AG08395 (cell line): ENCODE results near the gene HNRNPL.
"Not testable (repeated sequence)": the region's sequence is repeated elsewhere in the genome, so short reads cannot be mapped to it uniquely, and the experiment has no call there.

ENCODE experiments used
- DNase-seq: peaks from one replicate; pipeline ENCODE4 v3.0.0; 2012; ENCODE audit warnings: mixed read lengths, low spot score

Gene HNRNPL

DNA sequence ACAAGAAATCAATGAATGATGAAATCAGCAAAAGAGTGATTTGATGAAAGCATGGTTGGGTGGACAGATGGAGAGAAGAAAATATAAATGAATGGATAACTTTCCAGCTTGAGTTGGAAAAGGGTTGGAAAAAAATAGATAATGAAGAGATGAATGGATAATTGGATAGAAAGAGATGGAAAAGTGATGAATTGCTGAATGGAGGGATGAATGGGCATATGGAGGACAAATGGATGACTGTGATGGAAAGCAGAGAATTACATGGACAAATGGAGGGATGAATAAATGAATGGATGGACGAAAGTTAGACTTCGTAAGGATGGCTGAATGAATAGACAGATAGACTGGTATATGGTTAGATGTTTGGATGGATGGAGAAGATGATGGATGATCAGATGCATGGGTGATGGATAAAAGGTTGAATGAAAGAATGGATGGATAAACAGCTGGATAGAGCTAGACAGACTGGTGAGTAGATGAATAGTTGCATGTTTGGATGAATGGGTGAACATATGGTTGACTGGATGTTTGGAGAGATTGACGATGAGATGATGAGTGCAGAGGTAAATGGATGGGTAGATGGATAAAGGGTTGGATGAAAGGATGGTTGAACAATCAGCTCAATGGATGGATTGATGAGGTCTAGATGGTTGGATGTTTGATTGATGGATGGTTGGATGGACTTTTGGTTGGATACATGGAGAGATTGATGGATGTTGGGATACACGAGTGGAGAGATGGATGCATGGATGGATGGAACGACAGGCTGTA is 49.0 kb downstream of the HNRNPL start:
- no peak for DNase-seq

DNA sequence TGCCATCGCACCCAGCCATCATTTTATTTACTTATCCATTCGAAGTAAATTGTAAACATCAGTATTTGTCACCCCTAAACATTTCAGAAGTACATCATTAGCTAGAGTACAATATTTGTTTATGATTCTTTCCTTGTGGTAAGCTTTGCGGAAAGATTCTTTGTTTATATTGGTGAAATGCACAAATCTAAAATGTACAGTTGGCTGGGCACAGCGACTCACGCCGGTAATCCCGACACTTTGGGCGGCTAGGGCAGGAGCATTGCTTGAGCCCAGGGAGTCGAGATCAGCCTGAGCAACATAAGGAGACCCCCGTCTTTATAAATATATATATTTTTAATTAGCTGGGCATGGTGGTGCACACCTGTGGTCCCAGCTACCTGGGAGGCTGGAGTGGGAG is 50.7 kb downstream of the HNRNPL start:
- DNase-seq: no peak

DNA sequence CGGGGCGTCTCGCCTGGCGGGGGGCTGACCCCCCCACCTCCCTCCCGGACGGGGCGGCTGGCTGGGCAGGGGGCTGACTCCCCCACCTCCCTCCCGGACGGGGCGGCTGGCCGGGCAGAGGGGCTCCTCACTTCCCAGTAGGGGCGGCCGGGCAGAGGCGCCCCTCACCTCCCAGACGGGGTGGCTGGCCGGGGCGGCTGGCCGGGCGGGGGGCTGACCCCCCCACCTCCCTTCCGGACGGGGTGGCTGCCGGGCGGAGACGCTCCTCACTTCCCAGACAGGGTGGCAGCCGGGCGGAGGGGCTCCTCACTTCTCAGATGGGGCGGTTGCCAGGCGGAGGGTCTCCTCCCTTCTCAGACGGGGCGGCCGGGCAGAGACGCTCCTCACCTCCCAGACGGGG is 52.0 kb downstream of the HNRNPL start:
- DNase-seq: not testable (repeated sequence)

DNA sequence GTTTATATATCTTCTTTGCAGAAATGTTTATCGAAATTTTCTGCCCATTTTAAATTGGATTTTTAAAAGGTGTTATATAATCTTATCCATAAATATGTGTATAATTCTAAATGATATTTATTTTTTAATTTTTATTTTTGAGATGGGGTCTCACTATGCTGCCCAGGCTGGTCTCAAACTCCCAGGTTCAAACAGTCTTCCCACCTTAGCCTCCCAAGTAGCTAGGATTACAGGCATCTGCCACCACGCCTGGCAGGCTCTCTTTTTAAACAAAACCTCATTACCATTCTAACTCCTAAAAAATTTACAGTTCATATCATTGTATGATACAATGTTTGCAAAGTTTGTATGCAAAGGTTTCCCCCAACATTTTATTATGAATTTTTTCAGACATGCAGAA is 53.6 kb downstream of the HNRNPL start:
- DNase-seq: no peak

DNA sequence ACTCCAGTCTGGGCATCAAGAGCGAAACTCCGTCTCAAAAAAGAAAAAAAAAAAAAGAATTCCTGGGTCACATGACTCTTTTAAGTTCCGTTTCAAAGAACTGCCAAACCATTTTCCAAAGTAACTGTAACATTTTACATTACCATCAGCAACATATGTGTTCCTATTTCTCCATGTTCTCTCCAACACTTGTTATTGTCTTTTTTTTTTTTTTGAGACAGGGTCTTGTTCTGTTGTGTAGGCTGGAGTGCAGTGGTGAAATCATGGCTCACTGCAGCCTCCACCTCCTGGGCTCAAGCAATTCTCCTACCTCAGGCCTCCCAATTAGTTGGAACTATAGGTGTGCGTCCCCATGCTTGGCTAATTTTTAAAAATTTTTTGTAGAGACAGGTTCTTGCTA is 54.2 kb downstream of the HNRNPL start:
- no peak for DNase-seq

DNA sequence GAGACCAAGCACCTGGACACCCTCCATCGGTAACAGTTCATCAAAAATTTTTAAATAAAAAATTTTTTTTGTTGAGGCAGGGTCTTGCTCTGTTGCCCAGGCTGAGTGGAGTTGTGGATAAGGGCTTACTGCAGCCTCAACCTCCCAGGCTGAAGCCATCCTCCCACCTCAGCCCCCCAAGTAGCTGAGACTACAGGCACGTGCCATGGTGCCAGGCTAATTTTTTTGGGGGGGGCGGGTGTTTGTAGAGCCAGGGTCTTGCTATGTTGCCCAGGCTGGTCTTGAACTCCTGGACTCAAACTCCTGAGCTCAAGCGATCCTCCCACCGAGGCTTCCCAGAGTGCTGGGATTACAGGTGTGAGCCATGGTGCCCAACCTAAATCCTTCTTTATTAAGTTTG is 56.1 kb downstream of the HNRNPL start:
- no peak for DNase-seq

DNA sequence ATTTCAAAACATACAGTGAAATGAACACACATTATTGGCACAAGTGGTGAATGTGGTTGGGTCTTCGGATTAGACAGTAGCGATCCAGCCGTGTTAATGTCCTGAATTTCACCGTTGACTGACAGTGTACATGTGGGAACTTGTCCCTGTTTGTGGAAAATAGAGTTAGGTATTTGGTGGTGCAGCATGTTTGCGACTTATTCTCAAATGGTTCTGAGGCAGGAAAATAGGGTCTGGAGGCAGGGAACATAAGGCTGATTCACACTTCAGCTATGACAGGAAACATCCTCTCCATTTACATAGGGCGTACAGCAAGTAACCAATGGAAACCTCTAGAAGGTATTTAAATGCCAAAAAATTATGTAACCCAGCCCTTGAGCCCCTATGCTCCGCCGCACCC is 56.6 kb downstream of the HNRNPL start:
- DNase-seq: no peak

DNA sequence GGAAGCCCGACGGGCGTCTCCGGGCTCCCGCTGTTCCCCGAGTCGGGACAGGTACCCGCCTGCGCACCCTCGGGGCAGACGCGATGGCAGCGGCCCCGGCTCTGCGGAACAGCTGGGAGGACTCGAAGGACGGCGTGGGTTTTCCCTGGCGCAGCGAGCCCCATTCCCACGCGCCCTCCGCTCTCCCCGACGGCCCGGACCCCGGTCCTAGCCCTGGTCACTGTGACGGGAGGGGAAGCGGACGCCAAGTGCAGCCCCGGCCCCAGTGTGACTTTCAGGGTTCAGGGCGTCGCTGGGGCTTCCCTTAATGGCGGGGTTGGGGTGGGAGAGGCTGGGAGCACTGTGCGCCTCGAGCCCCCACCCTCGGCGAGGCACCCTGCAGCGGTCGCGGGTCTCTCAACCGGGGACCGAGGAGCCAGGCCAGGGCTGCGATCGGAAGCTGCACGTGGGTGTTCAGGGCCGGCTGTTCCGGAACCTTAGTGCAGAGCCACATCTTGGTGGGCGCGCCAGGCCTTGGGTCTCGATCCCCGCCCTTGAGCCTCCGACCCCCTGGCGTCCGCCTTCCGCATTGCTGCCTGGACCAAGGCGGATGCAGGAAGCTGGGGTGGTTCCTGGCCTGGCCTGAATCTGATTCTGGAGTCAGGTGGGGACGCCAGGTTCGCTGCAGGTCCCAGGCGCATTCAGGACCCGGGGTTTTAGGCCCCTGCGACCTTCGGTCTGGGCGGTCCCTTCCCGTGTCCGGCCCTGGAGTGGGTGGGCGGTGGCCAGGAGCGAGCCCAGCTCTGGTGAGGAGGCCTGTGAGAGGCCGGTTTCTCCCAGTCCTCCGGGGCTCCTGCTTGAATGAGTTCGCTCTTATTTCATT is 57.3 kb downstream of the HNRNPL start:
- DNase-seq: no peak

DNA sequence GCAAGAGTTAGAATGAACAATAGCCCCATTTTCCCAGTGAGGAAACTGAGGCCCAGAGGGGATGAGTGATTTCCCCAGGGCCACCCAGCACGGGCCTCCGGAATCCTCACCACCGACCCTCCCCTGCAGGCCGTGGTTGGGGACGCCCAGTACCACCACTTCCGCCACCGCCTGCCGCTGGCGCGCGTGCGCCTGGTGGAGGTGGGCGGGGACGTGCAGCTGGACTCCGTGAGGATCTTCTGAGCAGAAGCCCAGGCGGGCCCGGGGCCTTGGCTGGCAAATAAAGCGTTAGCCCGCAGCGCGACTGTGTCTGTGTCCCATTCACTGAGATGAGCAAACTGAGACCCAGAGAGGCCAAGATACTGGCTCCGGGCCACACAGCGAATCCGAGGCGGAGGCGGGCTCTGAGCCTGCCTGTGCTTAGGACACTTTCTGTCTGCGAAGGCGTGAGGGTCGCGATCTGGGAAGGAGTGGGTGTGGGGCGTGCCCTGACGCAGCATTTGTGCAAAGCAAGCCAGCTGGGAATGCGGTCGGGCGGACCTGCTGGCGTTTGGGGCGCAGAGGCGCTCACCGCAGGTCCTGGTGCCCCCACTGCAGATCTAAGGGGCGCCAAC is 58.2 kb downstream of the HNRNPL start:
- not testable (repeated sequence) for DNase-seq

DNA sequence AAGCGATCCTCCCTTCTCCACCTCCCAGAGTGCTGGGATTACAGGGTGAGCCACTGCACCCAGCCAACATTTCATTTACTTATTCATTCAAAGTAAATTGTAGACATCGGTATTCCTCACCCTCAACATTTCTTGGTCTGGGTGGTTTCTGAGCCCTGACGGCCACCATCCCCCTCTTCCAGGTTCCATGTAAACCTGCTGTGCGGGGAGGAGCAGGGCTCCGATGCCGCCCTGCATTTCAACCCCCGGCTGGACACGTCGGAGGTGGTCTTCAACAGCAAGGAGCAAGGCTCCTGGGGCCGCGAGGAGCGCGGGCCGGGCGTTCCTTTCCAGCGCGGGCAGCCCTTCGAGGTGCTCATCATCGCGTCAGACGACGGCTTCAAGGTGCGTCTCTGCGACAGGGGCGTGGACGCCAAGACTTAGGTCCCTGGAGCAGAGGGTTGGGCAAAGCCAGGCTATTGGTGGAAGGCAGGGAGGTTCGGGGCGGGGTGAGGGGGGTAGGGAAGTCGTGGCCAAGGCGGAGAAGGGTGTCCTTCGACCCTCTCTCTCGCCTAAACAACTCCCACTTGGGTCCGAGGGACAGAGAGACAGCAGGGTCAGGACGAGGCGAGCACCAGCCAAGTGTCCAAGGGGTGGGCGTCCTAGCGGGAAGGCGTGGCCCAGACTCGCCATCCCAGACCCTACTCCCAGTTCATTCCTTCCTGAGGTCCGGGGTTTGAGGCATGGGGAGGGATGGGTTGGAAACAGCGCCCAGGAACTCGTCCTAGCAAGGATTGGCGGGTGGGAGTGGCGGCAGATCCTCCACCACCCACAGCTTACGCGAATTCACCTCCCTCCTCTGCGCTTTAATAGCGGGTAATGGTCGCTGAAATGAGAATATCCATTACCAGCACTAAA is 59.0 kb downstream of the HNRNPL start:
- DNase-seq: not testable (repeated sequence)

DNA sequence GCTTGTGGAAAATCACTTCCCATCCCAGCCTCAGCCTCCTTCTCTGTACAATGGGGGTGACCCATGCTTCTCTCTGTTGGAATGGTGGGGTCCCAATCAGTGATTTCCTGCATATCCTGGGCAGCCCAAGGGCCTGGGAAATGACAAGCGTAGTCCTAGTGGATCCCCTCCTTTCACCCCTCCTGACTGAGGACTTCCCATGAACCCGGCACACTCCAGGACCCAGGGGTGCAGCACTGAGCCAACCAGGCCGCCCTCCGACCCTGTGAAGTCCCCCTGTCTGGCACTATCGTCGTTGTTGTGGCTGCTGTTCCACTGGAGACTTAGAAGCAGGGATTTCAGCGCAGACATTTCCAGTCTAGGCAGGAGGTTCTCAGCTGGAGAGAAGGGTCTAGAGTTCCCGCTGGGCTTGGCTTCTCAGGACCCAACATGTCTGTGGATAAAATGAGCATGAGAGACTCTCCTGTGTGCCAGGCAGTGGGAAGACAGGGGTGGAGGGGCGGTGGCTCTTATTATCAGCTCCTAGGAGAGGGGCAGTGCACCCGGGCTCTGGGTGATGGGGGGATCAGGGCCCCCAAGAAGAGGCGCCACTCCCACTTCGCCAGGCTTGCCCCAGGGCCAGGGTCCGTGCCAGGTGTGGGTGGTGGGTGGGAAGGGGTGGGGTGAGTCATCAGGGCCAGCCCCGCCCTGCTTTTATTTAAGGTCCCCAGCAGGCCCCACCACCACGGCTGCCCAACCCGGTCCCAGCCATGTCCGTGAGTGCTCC is 61.1 kb downstream of the HNRNPL start, which contains the start of gene LGALS7B:
LGALS7B (plus strand) TSS at position 723 of the 766 bp plus-strand sequence; CDS start at position 750, 27 bp downstream.
- no peak for DNase-seq

DNA sequence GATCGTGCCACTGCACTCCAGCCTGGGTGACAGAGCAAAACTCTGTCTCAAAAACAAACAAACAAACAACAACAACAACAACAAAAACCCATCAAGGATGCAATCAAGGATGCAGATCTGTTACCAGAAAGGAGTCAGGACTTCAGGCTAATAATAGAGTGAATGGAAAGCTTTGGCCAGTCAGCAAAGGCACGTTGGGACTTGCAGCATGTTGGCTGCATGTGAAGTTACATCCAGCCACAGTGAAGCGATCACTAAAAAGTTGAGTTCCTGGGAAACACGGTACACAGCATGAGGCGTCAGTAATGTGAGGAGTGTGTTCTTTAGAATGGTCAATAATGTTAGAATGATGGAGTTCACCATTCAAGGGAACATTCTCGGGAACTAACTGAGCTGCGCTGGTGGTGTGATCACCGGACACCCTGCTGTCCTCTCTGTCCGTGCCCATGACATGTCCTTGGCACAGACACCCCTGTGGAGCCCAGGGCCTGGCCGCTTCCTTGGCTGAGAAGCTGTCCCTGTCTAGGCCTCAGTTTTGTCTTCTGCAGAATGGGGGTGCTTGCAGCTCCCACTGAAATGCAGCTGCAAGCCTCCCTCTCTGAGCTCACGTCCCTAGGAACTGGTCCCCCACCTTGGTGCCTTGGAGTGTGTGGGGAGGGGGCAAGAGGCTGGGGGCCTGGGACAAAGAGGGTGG is 63.1 kb downstream of the HNRNPL start:
- no peak for DNase-seq
